ENCODE data around the gene ANGEL1.

GRCh38 chr14:76782115-76782884 lies 30.4 kb downstream of the ANGEL1 start:
- TF ChIP-seq CTCF (IDR thresholded peaks at IDR 0.05) (no peak), POLR2A (IDR thresholded peaks at IDR 0.05) (no peak)
